Measurements from ENCODE around the gene ZIC5. TPM values are rescaled to one million over a fixed set of nuclear protein-coding genes. Genes with fewer than 3 reads are reported as not detected.

ZIC5 gene
- total RNA-seq, 3 donors from 2014 or later (not counting 1 experiment from before 2014, with no cell fraction given), result not detected

- no peak for TF ChIP-seq CTCF (IDR thresholded peaks at IDR 0.05)
- Histone ChIP-seq H3K27ac (ENCODE audit: low read length) (no peak overlapping the region), H3K36me3 (ENCODE audit: control insufficient read depth, insufficient read depth, low read length) (no peaks in the 10 kb centered on the region), H3K27me3 (ENCODE audit: control insufficient read depth, insufficient read depth, low read length) (peaks cover 77% of the 10 kb centered on the region), H3K9me3 (ENCODE audit: control insufficient read depth, insufficient read depth, low read length) (peaks cover 22% of the 10 kb centered on the region), H3K4me1 (ENCODE audit: control insufficient read depth, insufficient read depth, low read length) (peaks cover 26% of the 10 kb centered on the region), H3K4me3 (ENCODE audit: low read length) (no peak overlapping the region)
- Mint-ChIP-seq H3K27me3 (ENCODE audit: low read depth in 2 of 2) (peaks cover 63% of the 10 kb centered on the region in 2 donors), H3K4me1 (peaks cover 9 to 10% of the 10 kb centered on the region in 2 donors), H3K27ac (no peak overlapping the region), H3K4me3 (no peak overlapping the region), H3K36me3 (peaks cover 22% of the 10 kb centered on the region), H3K9me3 (peaks cover 0 to 4% of the 10 kb centered on the region in 2 donors)
- intact Hi-C loops (cut with micrococcal nuclease), result no loop called here
- ATAC-seq, result no peak
- 44% methylated on average over 5 of the region's 7 CpGs for WGBS (ENCODE audit: insufficient coverage)
- DNase-seq, result peak in 1 of 2 donors; percentile 24
Measured at GRCh38 chr13:99977334-99977911, 5.9 kb upstream of the ZIC5 start.

- Histone ChIP-seq H3K27ac (ENCODE audit: low read length) (no peak overlapping the region), H3K4me3 (ENCODE audit: low read length) (no peak overlapping the region), H3K36me3 (ENCODE audit: control insufficient read depth, insufficient read depth, low read length) (no peaks in the 10 kb centered on the region), H3K9me3 (ENCODE audit: control insufficient read depth, insufficient read depth, low read length) (peaks cover 27% of the 10 kb centered on the region), H3K4me1 (ENCODE audit: control insufficient read depth, insufficient read depth, low read length) (peaks cover 28% of the 10 kb centered on the region), H3K27me3 (ENCODE audit: control insufficient read depth, insufficient read depth, low read length) (peaks cover 85% of the 10 kb centered on the region)
- peak overlapping the region; percentile 13 for H3K4me3 Mint-ChIP-seq
- intact Hi-C loops (cut with micrococcal nuclease), result no loop called here
- H3K4me1 Mint-ChIP-seq, result peaks cover 13 to 16% of the 10 kb centered on the region in 2 donors
- peaks cover 0 to 4% of the 10 kb centered on the region in 2 donors for H3K9me3 Mint-ChIP-seq
- H3K36me3 Mint-ChIP-seq, result peaks cover 22% of the 10 kb centered on the region
- WGBS (ENCODE audit: insufficient coverage), result 100% methylated on average over 2 of the region's 5 CpGs
- no peak for TF ChIP-seq CTCF (IDR thresholded peaks at IDR 0.05)
- peaks cover 69 to 70% of the 10 kb centered on the region in 2 donors for H3K27me3 Mint-ChIP-seq (ENCODE audit: low read depth in 2 of 2)
- ATAC-seq (no peak), DNase-seq (no peak)
- H3K27ac Mint-ChIP-seq, result no peak overlapping the region
Measured at GRCh38 chr13:99976575-99976974, 5.0 kb upstream of the ZIC5 start.

GRCh38 chr13:99975626-99976025 is 4.1 kb upstream of the ZIC5 start:
- Mint-ChIP-seq H3K4me3 (no peak overlapping the region), H3K36me3 (peaks cover 22% of the 10 kb centered on the region), H3K9me3 (peaks cover 0 to 4% of the 10 kb centered on the region in 2 donors), H3K27ac (no peak overlapping the region), H3K27me3 (ENCODE audit: low read depth in 2 of 2) (peaks cover 69 to 72% of the 10 kb centered on the region in 2 donors), H3K4me1 (peaks cover 13 to 16% of the 10 kb centered on the region in 2 donors)
- no peaks in the 10 kb centered on the region for H3K36me3 ChIP-seq (ENCODE audit: control insufficient read depth, insufficient read depth, low read length)
- no peak for DNase-seq
- no peak for TF ChIP-seq CTCF (IDR thresholded peaks at IDR 0.05)
- H3K4me3 ChIP-seq (ENCODE audit: low read length), result no peak overlapping the region
- H3K27me3 ChIP-seq (ENCODE audit: control insufficient read depth, insufficient read depth, low read length), result peaks cover 88% of the 10 kb centered on the region
- ATAC-seq, result no peak
- no peak overlapping the region for H3K27ac ChIP-seq (ENCODE audit: low read length)
- intact Hi-C loops (cut with micrococcal nuclease), result no loop called here
- 15% methylated on average over 19 of the region's 19 CpGs for WGBS (ENCODE audit: insufficient coverage)
- peaks cover 27% of the 10 kb centered on the region for H3K9me3 ChIP-seq (ENCODE audit: control insufficient read depth, insufficient read depth, low read length)
- peaks cover 25% of the 10 kb centered on the region for H3K4me1 ChIP-seq (ENCODE audit: control insufficient read depth, insufficient read depth, low read length)

Measured in natural killer cell (primary cell).